Measurements from ENCODE around the gene KNG1.

Gene KNG1

GRCh38 chr3:186722457-186722856 lies 5.3 kb downstream of the KNG1 start:
- H4K20me1 ChIP-seq (ENCODE audit: insufficient read depth, low read length) = no peaks in the 10 kb centered on the region
- no peaks in the 10 kb centered on the region for H3K79me2 ChIP-seq (ENCODE audit: low read length)
- TF ChIP-seq CTCF (IDR thresholded peaks at IDR 0.05; ENCODE audit: low read depth, low read length) (no peak), EZH2phosphoT487 (IDR thresholded peaks at IDR 0.05; ENCODE audit: low read depth) (no peak)
- no peaks in the 10 kb centered on the region for H3K36me3 ChIP-seq (replicated peaks; ENCODE audit: low read depth, low read length)
- no peak overlapping the region for H3K4me3 ChIP-seq (ENCODE audit: low read length)
- H3K27me3 ChIP-seq (ENCODE audit: low read depth, low read length) = no peaks in the 10 kb centered on the region
- H3K4me2 ChIP-seq (ENCODE audit: low read length) = no peak overlapping the region
- H3K9me3 ChIP-seq (ENCODE audit: insufficient read depth, low read length) = no peaks in the 10 kb centered on the region
- H3K4me1 ChIP-seq (ENCODE audit: low read length) = no peaks in the 10 kb centered on the region
- H3K9ac ChIP-seq (ENCODE audit: low read length) = no peak overlapping the region
- H2AFZ ChIP-seq (ENCODE audit: low read depth, low read length) = no peak overlapping the region
- H3K27ac ChIP-seq (ENCODE audit: low read length) = no peak overlapping the region

GRCh38 chr3:186724911-186725310 lies 7.8 kb downstream of the KNG1 start:
- H3K36me3 ChIP-seq (replicated peaks; ENCODE audit: low read depth, low read length) = no peaks in the 10 kb centered on the region
- no peaks in the 10 kb centered on the region for H3K79me2 ChIP-seq (ENCODE audit: low read length)
- no peaks in the 10 kb centered on the region for H3K4me1 ChIP-seq (ENCODE audit: low read length)
- H4K20me1 ChIP-seq (ENCODE audit: insufficient read depth, low read length) = no peaks in the 10 kb centered on the region
- H3K9me3 ChIP-seq (ENCODE audit: insufficient read depth, low read length) = no peaks in the 10 kb centered on the region
- H3K4me3 ChIP-seq (ENCODE audit: low read length) = no peak overlapping the region
- no peak for TF ChIP-seq EZH2phosphoT487 (IDR thresholded peaks at IDR 0.05; ENCODE audit: low read depth)
- no peak for TF ChIP-seq CTCF (IDR thresholded peaks at IDR 0.05; ENCODE audit: low read depth, low read length)
- no peak overlapping the region for H3K4me2 ChIP-seq (ENCODE audit: low read length)
- H3K27me3 ChIP-seq (ENCODE audit: low read depth, low read length) = no peaks in the 10 kb centered on the region
- H3K9ac ChIP-seq (ENCODE audit: low read length) = no peak overlapping the region
- H2AFZ ChIP-seq (ENCODE audit: low read depth, low read length) = no peak overlapping the region
- H3K27ac ChIP-seq (ENCODE audit: low read length) = no peak overlapping the region

- peaks cover 8% of the 10 kb centered on the region; the same call in 1 of the 2 replicates for H3K4me1 ChIP-seq (ENCODE audit: low read length)
- H3K9me3 ChIP-seq (ENCODE audit: insufficient read depth, low read length) = no peaks in the 10 kb centered on the region
- H3K9ac ChIP-seq (ENCODE audit: low read length) = no peak overlapping the region
- H2AFZ ChIP-seq (ENCODE audit: low read depth, low read length) = no peak overlapping the region; the same call in 1 of the 2 replicates
- no peaks in the 10 kb centered on the region for H4K20me1 ChIP-seq (ENCODE audit: insufficient read depth, low read length)
- H3K4me3 ChIP-seq (ENCODE audit: low read length) = no peak overlapping the region
- H3K27me3 ChIP-seq (ENCODE audit: low read depth, low read length) = no peaks in the 10 kb centered on the region
- H3K4me2 ChIP-seq (ENCODE audit: low read length) = no peak overlapping the region
- no peak overlapping the region for H3K27ac ChIP-seq (ENCODE audit: low read length)
- H3K79me2 ChIP-seq (ENCODE audit: low read length) = no peaks in the 10 kb centered on the region
- no peaks in the 10 kb centered on the region for H3K36me3 ChIP-seq (replicated peaks; ENCODE audit: low read depth, low read length)
- no peak for TF ChIP-seq CTCF (IDR thresholded peaks at IDR 0.05; ENCODE audit: low read depth, low read length)
- no peak for TF ChIP-seq EZH2phosphoT487 (IDR thresholded peaks at IDR 0.05; ENCODE audit: low read depth)
Observed at GRCh38 chr3:186732169-186732766, 15.1 kb downstream of the KNG1 start.

- Histone ChIP-seq H3K4me2 (ENCODE audit: low read length) (no peak overlapping the region), H3K27ac (ENCODE audit: low read length) (no peak overlapping the region), H3K4me1 (ENCODE audit: low read length) (no peaks in the 10 kb centered on the region), H3K27me3 (ENCODE audit: low read depth, low read length) (0 out of 2 replicates have a peak, but pooled peaks cover 5% of the 10 kb centered on the region), H3K9me3 (ENCODE audit: insufficient read depth, low read length) (no peaks in the 10 kb centered on the region), H4K20me1 (ENCODE audit: insufficient read depth, low read length) (no peaks in the 10 kb centered on the region), H3K9ac (ENCODE audit: low read length) (no peak overlapping the region), H3K79me2 (ENCODE audit: low read length) (no peaks in the 10 kb centered on the region), H2AFZ (ENCODE audit: low read depth, low read length) (no peak overlapping the region), H3K36me3 (replicated peaks; ENCODE audit: low read depth, low read length) (no peaks in the 10 kb centered on the region), H3K4me3 (ENCODE audit: low read length) (no peak overlapping the region)
- TF ChIP-seq EZH2phosphoT487 (IDR thresholded peaks at IDR 0.05; ENCODE audit: low read depth) (no peak), CTCF (IDR thresholded peaks at IDR 0.05; ENCODE audit: low read depth, low read length) (no peak)
Observed at GRCh38 chr3:186742618-186743380, 25.6 kb downstream of the KNG1 start.
